Nephron (organoid): ENCODE data around the gene FBXL2.

ENCODE experiments used
- H3K27ac Mint-ChIP-seq, 3 experiments: 2 replicates each; pipeline ENCODE4 v1.8.0; 2020; ENCODE audit warnings: mixed read lengths in 3 of 3, mild to moderate bottlenecking in 2 of 3, moderate library complexity in 1 of 3
- H3K27me3 Mint-ChIP-seq: 2 replicates; pipeline ENCODE4 v1.8.0; 2021; ENCODE audit warnings: low read depth, mild to moderate bottlenecking, moderate library complexity, mixed read lengths
- H3K36me3 Mint-ChIP-seq: 2 replicates; pipeline ENCODE4 v1.8.0; 2020; ENCODE audit warnings: low read depth, mixed read lengths
- H3K4me1 Mint-ChIP-seq: 2 replicates; pipeline ENCODE4 v1.8.0; 2020; ENCODE audit warnings: mixed read lengths
- H3K4me3 Mint-ChIP-seq, 3 experiments: 2 replicates each; pipeline ENCODE4 v1.8.0; 2020; ENCODE audit warnings: mild to moderate bottlenecking in 3 of 3, mixed read lengths in 3 of 3, moderate library complexity in 2 of 3
- H3K9me3 Mint-ChIP-seq: 2 replicates; pipeline ENCODE4 v1.8.0; 2020; ENCODE audit warnings: mixed read lengths
- CTCF ChIP-seq, 3 experiments: fragments of 200-600 bp; sonication (generic); IDR thresholded peaks; one replicate each; pipeline ENCODE4 v1.5.0; 2021; ENCODE audit warnings: antibody characterized with exemption in 3 of 3; ENCODE audit not compliant: unreplicated experiment in 3 of 3

FBXL2 gene

GRCh38 chr3:33287672-33288282, 10.5 kb downstream of the FBXL2 start:
- peaks cover 67% of the 10 kb centered on the region for H3K9me3 Mint-ChIP-seq

DNA sequence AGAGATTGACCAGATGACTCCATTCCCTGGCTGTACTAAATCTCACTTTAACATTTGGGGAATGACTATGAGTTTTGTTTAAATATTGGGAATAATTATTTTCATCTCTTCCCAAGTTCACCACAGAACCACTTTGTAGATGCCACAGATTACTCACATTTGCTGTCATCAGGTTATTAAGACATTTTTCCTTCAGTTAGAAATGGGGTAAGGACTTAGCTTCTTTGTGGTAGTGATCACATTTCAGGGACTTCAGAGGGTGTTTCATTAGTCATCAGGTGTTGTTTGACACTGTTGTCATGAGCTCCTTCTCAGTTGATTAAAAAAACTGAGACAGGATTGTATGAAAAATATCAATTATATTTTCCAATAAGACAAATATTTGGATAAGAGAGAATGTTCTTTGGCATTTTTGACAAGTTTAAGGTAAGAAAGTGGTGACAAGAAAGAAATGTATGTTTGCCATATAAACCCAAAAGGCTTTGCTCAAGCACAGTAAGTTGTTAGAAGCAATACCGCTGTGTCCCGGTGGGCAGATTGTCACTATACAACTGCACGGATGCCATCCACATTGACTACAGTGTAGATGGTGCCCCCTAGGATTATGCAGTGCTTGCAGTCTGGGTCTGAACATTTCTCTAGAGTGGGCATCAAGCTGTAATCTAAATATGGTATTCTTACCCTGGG, 22.3 kb downstream of the FBXL2 start:
- H3K4me1 Mint-ChIP-seq = peaks cover 7% of the 10 kb centered on the region
- peaks cover 3% of the 10 kb centered on the region for H3K9me3 Mint-ChIP-seq
- H3K4me3 Mint-ChIP-seq = no peak overlapping the region
- no peaks in the 10 kb centered on the region for H3K27me3 Mint-ChIP-seq
- peaks cover 21% of the 10 kb centered on the region for H3K36me3 Mint-ChIP-seq
- H3K27ac Mint-ChIP-seq = peak overlapping the region in 2 of 3 experiments; percentile 35 to 67
- no peak for TF ChIP-seq CTCF (IDR thresholded peaks at IDR 0.05; ENCODE audit: unreplicated experiment in 3 of 3)

More at GRCh38 chr3:33287672-33288282, 10.5 kb downstream of the FBXL2 start:
- Mint-ChIP-seq H3K27me3 (no peaks in the 10 kb centered on the region), H3K27ac (no peak overlapping the region), H3K4me3 (no peak overlapping the region), H3K36me3 (peaks cover 70% of the 10 kb centered on the region), H3K4me1 (no peaks in the 10 kb centered on the region)
- TF ChIP-seq CTCF (IDR thresholded peaks at IDR 0.05; ENCODE audit: unreplicated experiment in 3 of 3) = no peak

GRCh38 chr3:33312361-33312760, 35.1 kb downstream of the FBXL2 start:
- Mint-ChIP-seq H3K27ac (peak overlapping the region in 1 of 3 experiments; percentile 31), H3K27me3 (no peaks in the 10 kb centered on the region), H3K4me1 (no peaks in the 10 kb centered on the region), H3K36me3 (peaks cover 48% of the 10 kb centered on the region), H3K9me3 (peaks cover 14% of the 10 kb centered on the region), H3K4me3 (no peak overlapping the region)
- no peak for TF ChIP-seq CTCF (IDR thresholded peaks at IDR 0.05; ENCODE audit: unreplicated experiment in 3 of 3)

- H3K27ac Mint-ChIP-seq = no peak overlapping the region
- peaks cover 3% of the 10 kb centered on the region for H3K4me1 Mint-ChIP-seq
- H3K9me3 Mint-ChIP-seq = peaks cover 14% of the 10 kb centered on the region
- H3K27me3 Mint-ChIP-seq = no peaks in the 10 kb centered on the region
- H3K4me3 Mint-ChIP-seq = no peak overlapping the region
- TF ChIP-seq CTCF (IDR thresholded peaks at IDR 0.05; ENCODE audit: unreplicated experiment in 3 of 3) = no peak
- H3K36me3 Mint-ChIP-seq = peaks cover 46% of the 10 kb centered on the region
These were observed 36.1 kb downstream of the FBXL2 start for GRCh38 chr3:33313331-33313730.

GRCh38 chr3:33314993-33315392, 37.8 kb downstream of the FBXL2 start:
- H3K4me3 Mint-ChIP-seq = no peak overlapping the region
- no peaks in the 10 kb centered on the region for H3K27me3 Mint-ChIP-seq
- H3K27ac Mint-ChIP-seq = no peak overlapping the region
- no peak for TF ChIP-seq CTCF (IDR thresholded peaks at IDR 0.05; ENCODE audit: unreplicated experiment in 3 of 3)
- peaks cover 4% of the 10 kb centered on the region for H3K4me1 Mint-ChIP-seq
- peaks cover 39% of the 10 kb centered on the region for H3K36me3 Mint-ChIP-seq
- peaks cover 9% of the 10 kb centered on the region for H3K9me3 Mint-ChIP-seq

GRCh38 chr3:33315826-33316225, 38.6 kb downstream of the FBXL2 start:
- TF ChIP-seq CTCF (IDR thresholded peaks at IDR 0.05; ENCODE audit: unreplicated experiment in 3 of 3) = no peak
- Mint-ChIP-seq H3K9me3 (peaks cover 11% of the 10 kb centered on the region), H3K36me3 (peaks cover 37% of the 10 kb centered on the region), H3K4me1 (peaks cover 4% of the 10 kb centered on the region), H3K27me3 (no peaks in the 10 kb centered on the region), H3K4me3 (no peak overlapping the region), H3K27ac (no peak overlapping the region)
